Aorta (tissue), 5 donors: ENCODE results near the gene WNT16. TPM values are rescaled to one million over a fixed set of nuclear protein-coding genes. Genes with fewer than 3 reads are reported as not detected.

Experiments used
- ATAC-seq: fragments of 200-7000 bp; cut with Tn5 transposase; one replicate; pipeline ENCODE4 v1.9.1; 2022; ENCODE audit warnings: moderate library complexity; ENCODE audit not compliant: low FRiP score
- DNase-seq, 2 donors: peaks; one replicate each; pipeline ENCODE4 v3.0.0-alpha.2; 2020
- H3K27ac ChIP-seq, 2 donors: one replicate each; pipeline ENCODE4 v1.5.1; 2013; ENCODE audit warnings: low read length in 2 of 2, mild to moderate bottlenecking in 2 of 2, moderate library complexity in 2 of 2, control low read depth in 1 of 2, inconsistent platforms in 1 of 2, low read depth in 1 of 2
- H3K27me3 ChIP-seq, 2 donors: one replicate each; pipeline ENCODE4 v1.6.1; 2013; ENCODE audit warnings: control low read depth in 1 of 2, low read length in 1 of 2, mild to moderate bottlenecking in 1 of 2, moderate library complexity in 1 of 2; ENCODE audit not compliant: insufficient read depth in 2 of 2, control insufficient read depth in 1 of 2
- H3K36me3 ChIP-seq, 2 donors: one replicate each; pipeline ENCODE4 v1.6.1; 2013; ENCODE audit warnings: control low read depth in 1 of 2, low read length in 1 of 2, mild to moderate bottlenecking in 1 of 2; ENCODE audit not compliant: insufficient read depth in 2 of 2, control insufficient read depth in 1 of 2
- H3K4me1 ChIP-seq, 2 donors: one replicate each; pipeline ENCODE4 v1.6.1; 2013; ENCODE audit warnings: low read length in 2 of 2, control low read depth in 1 of 2, mild to moderate bottlenecking in 1 of 2, moderate library complexity in 1 of 2; ENCODE audit not compliant: insufficient read depth in 2 of 2, control insufficient read depth in 1 of 2
- H3K4me3 ChIP-seq, 2 donors: one replicate each; pipeline ENCODE4 v1.5.1; 2013; ENCODE audit warnings: low read length in 2 of 2, control low read depth in 1 of 2, mild to moderate bottlenecking in 1 of 2
- H3K9me3 ChIP-seq: one replicate; pipeline ENCODE4 v1.6.1; 2013; ENCODE audit warnings: mild to moderate bottlenecking, low read length; ENCODE audit not compliant: control insufficient read depth
- WGBS, 2 donors: extraction: QIAGEN DNeasy Blood & Tissue Kit; methylation state at CpG; one replicate each; pipeline ENCODE4 v1.1.7; 2013; 5-methylcytosine and 5-hydroxymethylcytosine counted together
- intact Hi-C, 2 donors: fragments of 100-400 bp; cut with DNase I; formaldehyde crosslinking; loops; one replicate each; pipeline versions ENCODE4 v1.14.2 to v1.15.0; 2022
- polyA plus RNA-seq, 2 donors: library from polyadenylated mRNA; stranded (reverse); fragments of 200-250 nt; gene quantifications; one replicate each; pipeline ENCODE4 v1.2.3, GENCODE V29; 2013
- total RNA-seq, 2 donors: library from RNA; stranded (reverse); fragmentation: NEBNext Ultra II Directional; extraction: Animal tissue kit (Norgen Biotek cat#: 25700); gene quantifications; one replicate each; pipeline ENCODE4 v1.2.1, GENCODE V29; 2021
- donor health status: healthy with polysubstance abuse.
- donor health status: Bipolar disorder and iron deficiency.
- donor health status: DM: no; HTN: no; CAD: no.
- donor health status: DM: no; HTN: no; CAD: no.
- donor health status: DM: yes; HTN: yes; CAD: no.

WNT16 gene
- total and polyA plus RNA-seq, 4 donors, result not detected

- Histone ChIP-seq H3K4me3 (no peak overlapping the region), H3K36me3 (no peaks in the 10 kb centered on the region), H3K27me3 (no peaks in the 10 kb centered on the region), H3K9me3 (no peaks in the 10 kb centered on the region), H3K27ac (no peak overlapping the region), H3K4me1 (no peaks in the 10 kb centered on the region)
- no peak for ATAC-seq
- no peak for DNase-seq
- WGBS, 2 donors, result 65 to 69% methylated on average over 3 of the region's 3 CpGs
- intact Hi-C loops, result no loop called here
Observed at GRCh38 chr7:121322460-121322859, 6.3 kb upstream of the WNT16 start.

- ATAC-seq (no peak), DNase-seq (no peak)
- intact Hi-C loops, result no loop called here
- Histone ChIP-seq H3K9me3 (no peaks in the 10 kb centered on the region), H3K4me3 (no peak overlapping the region), H3K27ac (no peak overlapping the region), H3K27me3 (no peaks in the 10 kb centered on the region), H3K4me1 (no peaks in the 10 kb centered on the region), H3K36me3 (no peaks in the 10 kb centered on the region)
- WGBS, 2 donors, result 62 to 66% methylated on average over 5 of the region's 5 CpGs
Observed at GRCh38 chr7:121323515-121324302, 5.1 kb upstream of the WNT16 start.

GRCh38 chr7:121327671-121328070, 1.1 kb upstream of the WNT16 start:
- H3K4me3 ChIP-seq, result no peak overlapping the region
- H3K27ac ChIP-seq, result no peak overlapping the region
- 94 to 95% methylated on average over 5 of the region's 5 CpGs for WGBS, 2 donors
- no peaks in the 10 kb centered on the region for H3K36me3 ChIP-seq
- H3K4me1 ChIP-seq, result no peaks in the 10 kb centered on the region
- no peak for DNase-seq
- intact Hi-C loops, result no loop called here
- ATAC-seq, result no peak
- H3K9me3 ChIP-seq, result no peaks in the 10 kb centered on the region
- no peaks in the 10 kb centered on the region for H3K27me3 ChIP-seq

- DNase-seq (no peak), ATAC-seq (peak; percentile 38)
- Histone ChIP-seq H3K27ac (no peak overlapping the region), H3K27me3 (no peaks in the 10 kb centered on the region), H3K4me1 (no peaks in the 10 kb centered on the region), H3K36me3 (no peaks in the 10 kb centered on the region), H3K9me3 (no peaks in the 10 kb centered on the region), H3K4me3 (no peak overlapping the region)
- 3 to 4% methylated on average over 47 of the region's 47 CpGs for WGBS, 2 donors
- intact Hi-C loops, result no loop called here
Observed at GRCh38 chr7:121329191-121330052, 622 bp downstream of the WNT16 start.

- no peak for ATAC-seq
- H3K27ac ChIP-seq, result no peak overlapping the region
- no peaks in the 10 kb centered on the region for H3K9me3 ChIP-seq
- H3K4me3 ChIP-seq, result peak overlapping the region in 1 of 2 donors; percentile 16
- DNase-seq, result no peak
- 4% methylated on average over 52 of the region's 52 CpGs for WGBS, 2 donors
- H3K36me3 ChIP-seq, result no peaks in the 10 kb centered on the region
- H3K4me1 ChIP-seq, result no peaks in the 10 kb centered on the region
- intact Hi-C loops, result no loop called here
- H3K27me3 ChIP-seq, result no peaks in the 10 kb centered on the region
Observed at GRCh38 chr7:121330053-121330833, 1.4 kb downstream of the WNT16 start.

GRCh38 chr7:121331048-121331447, 2.2 kb downstream of the WNT16 start:
- intact Hi-C loops, result no loop called here
- DNase-seq (no peak), ATAC-seq (no peak)
- no peaks in the 10 kb centered on the region for H3K27me3 ChIP-seq
- H3K36me3 ChIP-seq, result no peaks in the 10 kb centered on the region
- 79% methylated on average over 4 of the region's 4 CpGs for WGBS, 2 donors
- no peaks in the 10 kb centered on the region for H3K9me3 ChIP-seq
- no peak overlapping the region for H3K4me3 ChIP-seq
- H3K27ac ChIP-seq, result no peak overlapping the region
- no peaks in the 10 kb centered on the region for H3K4me1 ChIP-seq

GRCh38 chr7:121331574-121331973, 2.8 kb downstream of the WNT16 start:
- H3K27me3 ChIP-seq, result no peaks in the 10 kb centered on the region
- H3K27ac ChIP-seq, result no peak overlapping the region
- H3K4me3 ChIP-seq, result no peak overlapping the region
- ATAC-seq, result no peak
- intact Hi-C loops, result no loop called here
- WGBS, 2 donors, result 57 to 74% methylated on average over 5 of the region's 5 CpGs
- DNase-seq, result no peak
- no peaks in the 10 kb centered on the region for H3K36me3 ChIP-seq
- H3K9me3 ChIP-seq, result no peaks in the 10 kb centered on the region
- H3K4me1 ChIP-seq, result no peaks in the 10 kb centered on the region

GRCh38 chr7:121334376-121334775, 5.6 kb downstream of the WNT16 start:
- Histone ChIP-seq H3K4me3 (no peak overlapping the region), H3K27me3 (no peaks in the 10 kb centered on the region), H3K9me3 (no peaks in the 10 kb centered on the region), H3K4me1 (no peaks in the 10 kb centered on the region), H3K36me3 (no peaks in the 10 kb centered on the region), H3K27ac (no peak overlapping the region)
- ATAC-seq (no peak), DNase-seq (no peak)
- intact Hi-C loops, result no loop called here
- WGBS, 2 donors, result 62 to 83% methylated on average over 4 of the region's 4 CpGs
